ENCODE data around the gene FLG.
"Not testable (repeated sequence)": the region's sequence is repeated elsewhere in the genome, so short reads cannot be mapped to it uniquely, and the experiment has no call there.

Gene FLG

GRCh38 chr1:152325111-152325510 is at the start of gene FLG:
Gene FLG, minus strand, starts transcription at chr1:152325239. Its CDS starts 9,783 bp downstream, at chr1:152315456.
- DNase-seq = no peak

DNA sequence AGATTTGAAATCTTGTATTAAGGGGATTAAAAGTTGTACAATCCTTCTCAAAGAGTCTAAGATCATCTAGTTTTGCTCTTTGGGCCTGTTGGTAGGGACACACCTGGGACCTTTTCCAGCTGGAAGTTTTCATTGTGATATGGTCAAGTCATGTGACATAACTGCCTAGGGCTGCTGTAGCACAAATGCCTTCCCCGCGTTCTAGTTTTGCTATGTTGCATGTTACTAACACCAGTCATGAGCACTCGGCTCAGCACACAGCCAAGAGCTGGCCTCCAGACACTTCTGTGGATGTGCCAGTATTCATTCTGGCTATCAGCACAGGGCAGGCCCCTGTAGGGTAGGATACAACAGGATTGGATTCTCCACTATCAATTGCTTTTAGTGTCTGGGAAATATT is 49.4 kb upstream of the FLG start:
- no peak for DNase-seq

DNA sequence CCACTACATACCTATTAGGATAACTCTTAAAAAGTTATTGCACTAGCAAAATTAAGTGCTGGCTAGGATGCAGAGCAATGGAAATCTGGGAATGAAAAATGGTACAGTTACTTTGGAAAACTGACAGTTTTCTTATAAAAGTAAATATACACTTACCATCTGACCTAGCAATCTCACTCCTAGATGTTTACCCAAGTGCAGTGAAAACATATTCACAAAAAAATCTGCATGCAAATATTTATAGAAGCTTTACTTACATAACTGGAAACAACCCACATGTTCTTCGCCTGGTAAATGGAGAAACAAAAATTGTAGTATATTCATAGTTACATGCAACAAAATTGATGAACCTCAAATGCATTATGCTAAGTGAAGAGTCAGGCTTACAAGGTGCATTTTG is 47.6 kb upstream of the FLG start:
- DNase-seq = no peak

GRCh38 chr1:152367436-152367835 is 42.4 kb upstream of the FLG start:
- DNase-seq = no peak

DNA sequence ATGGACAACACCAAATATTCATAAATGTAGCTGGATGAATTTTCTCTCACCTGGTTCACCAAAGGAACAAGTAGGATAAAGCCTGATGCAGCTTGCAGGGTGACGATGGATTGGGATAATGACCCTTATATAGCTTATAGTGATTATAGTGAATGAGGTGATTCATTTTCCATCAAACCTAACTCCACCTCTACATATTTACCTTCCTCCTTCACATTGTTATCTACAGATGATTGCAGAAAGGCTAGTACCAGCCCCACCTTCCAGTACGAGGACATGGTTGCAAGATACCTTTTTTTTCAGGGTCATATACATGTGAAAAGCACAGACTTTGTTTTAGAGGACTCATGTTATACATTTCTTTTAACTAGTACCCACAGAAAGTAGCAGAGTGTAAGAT is 34.9 kb upstream of the FLG start, which contains the start of gene FLG2:
TSS of gene FLG2 (minus strand) at position 101 of the 400 bp plus-strand sequence. CDS start 1,122 bp downstream, outside the sequence.
- no peak for DNase-seq

- DNase-seq = no peak
Observed at GRCh38 chr1:152356736-152357135, 31.7 kb upstream of the FLG start.

DNA sequence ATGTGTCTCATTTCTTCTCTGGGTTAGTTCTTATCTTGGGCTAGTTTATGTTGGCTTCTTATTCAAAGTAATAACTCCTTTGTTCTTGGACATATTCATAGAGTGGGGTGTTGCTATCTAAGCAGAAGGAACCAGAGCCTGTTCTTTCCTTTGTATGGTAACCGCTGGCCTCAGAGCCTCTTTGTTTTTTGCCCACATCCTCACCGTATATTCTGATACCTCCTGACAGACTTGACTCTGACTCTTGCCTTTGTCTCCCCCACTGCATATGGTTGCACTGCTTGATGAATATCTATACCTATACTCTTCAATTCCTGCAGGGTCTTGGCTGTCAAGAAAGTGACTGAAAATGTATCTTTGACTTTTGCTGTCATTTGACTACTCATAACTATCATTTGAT is 24.6 kb upstream of the FLG start:
- no peak for DNase-seq

DNA sequence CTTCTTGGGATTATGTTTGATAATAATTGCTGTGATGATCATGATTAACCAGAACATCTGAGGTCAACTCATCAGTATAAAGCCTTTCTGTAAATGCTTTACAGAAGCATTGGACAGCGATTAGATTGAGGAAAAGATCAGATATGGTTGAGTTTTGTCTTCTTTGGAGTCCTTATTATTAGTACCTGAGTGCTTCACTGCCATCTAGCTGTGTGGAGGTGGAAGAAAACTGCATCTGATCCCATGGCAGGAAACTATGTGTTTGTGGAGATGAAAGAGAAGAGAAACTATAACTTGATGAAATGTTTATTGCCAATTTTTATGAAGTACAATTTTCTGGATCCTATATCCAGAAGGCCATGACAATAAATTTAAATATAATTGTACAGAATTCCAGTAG is 23.4 kb upstream of the FLG start:
- no peak for DNase-seq

DNA sequence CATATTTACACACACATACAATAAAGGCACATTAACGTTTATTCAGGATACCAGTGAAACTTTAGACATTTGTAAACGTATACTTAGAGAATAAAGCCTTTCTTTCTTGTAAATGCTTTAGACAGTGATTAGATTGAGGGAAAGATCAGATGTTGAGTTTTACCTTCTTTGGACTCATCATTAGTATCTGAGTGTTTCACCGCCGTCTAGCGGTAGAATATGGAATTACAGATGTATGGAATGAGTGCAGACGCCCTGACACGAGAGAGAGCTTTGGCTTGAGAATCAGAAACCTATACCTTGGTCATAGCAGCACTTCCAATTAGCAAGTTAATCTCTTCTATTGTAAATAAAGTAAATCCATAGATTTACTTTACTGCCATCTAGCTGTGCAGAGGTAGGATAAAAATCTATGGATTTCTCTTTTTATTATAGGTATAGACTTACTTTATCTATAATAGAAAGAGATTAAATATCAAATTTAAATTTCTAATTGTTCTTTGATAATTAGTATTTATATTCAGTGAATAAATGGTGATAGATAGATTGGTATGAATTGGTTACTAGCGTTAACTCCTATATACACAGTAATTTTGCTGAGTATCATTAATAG is 22.2 kb upstream of the FLG start:
- DNase-seq = no peak

GRCh38 chr1:152344438-152344837 is 19.4 kb upstream of the FLG start:
- no peak for DNase-seq

GRCh38 chr1:152343006-152343405 is 18.0 kb upstream of the FLG start:
- DNase-seq = no peak

GRCh38 chr1:152335399-152335798 is 10.4 kb upstream of the FLG start:
- no peak for DNase-seq

GRCh38 chr1:152328801-152329391 is 3.9 kb upstream of the FLG start:
- DNase-seq = no peak

- DNase-seq = no peak
Observed at GRCh38 chr1:152313970-152314369, 11.1 kb downstream of the FLG start.

- no peak for DNase-seq
Observed at GRCh38 chr1:152313319-152313801, 11.7 kb downstream of the FLG start.

GRCh38 chr1:152312169-152312568 is 12.9 kb downstream of the FLG start:
- DNase-seq = not testable (repeated sequence)

DNA sequence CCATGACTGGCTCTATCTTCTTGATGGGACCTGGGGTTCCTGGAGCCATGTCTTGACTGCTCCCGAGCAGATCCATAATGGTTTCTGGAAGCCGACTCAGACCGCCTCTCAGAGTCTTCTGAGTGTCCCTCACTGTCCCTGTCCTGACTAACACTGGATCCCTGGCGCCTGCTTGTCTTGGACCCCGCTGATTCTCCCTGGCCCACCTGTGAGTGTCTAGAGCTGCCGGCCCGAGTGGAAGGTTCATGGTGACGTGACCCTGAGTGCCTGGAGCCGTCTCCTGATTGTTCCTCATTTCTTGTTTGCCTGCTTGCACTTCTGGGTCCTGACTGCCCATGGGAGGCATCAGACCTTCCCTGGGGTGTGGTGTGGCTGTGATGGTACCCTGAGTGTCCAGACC is 15.1 kb downstream of the FLG start:
- no peak for DNase-seq

- not testable (repeated sequence) for DNase-seq
Observed at GRCh38 chr1:152309320-152309901, 15.6 kb downstream of the FLG start.

DNA sequence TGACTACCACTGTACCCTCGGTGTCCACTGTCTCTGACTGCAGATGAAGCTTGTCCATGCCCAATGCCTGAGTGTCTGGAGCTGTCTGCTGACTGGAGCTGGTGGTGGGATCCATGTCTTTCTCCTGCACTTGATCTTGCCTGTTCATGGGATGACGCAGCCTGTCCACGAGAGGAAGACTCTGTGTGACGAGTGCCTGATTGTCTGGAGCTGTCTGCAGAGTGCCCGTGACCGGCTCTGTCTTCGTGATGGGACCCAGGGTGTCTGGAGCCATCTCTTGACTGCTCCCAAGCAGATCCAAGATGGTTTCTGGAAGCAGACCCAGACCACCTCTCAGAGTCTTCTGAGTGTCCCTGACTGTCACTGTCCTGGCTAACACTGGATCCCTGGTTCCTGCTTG is 16.3 kb downstream of the FLG start:
- DNase-seq = not testable (repeated sequence)

GRCh38 chr1:152307970-152308369 is 17.1 kb downstream of the FLG start:
- not testable (repeated sequence) for DNase-seq

- DNase-seq = not testable (repeated sequence)
Observed at GRCh38 chr1:152306123-152306522, 18.9 kb downstream of the FLG start.

GRCh38 chr1:152304773-152305172 is 20.3 kb downstream of the FLG start:
- not testable (repeated sequence) for DNase-seq

DNA sequence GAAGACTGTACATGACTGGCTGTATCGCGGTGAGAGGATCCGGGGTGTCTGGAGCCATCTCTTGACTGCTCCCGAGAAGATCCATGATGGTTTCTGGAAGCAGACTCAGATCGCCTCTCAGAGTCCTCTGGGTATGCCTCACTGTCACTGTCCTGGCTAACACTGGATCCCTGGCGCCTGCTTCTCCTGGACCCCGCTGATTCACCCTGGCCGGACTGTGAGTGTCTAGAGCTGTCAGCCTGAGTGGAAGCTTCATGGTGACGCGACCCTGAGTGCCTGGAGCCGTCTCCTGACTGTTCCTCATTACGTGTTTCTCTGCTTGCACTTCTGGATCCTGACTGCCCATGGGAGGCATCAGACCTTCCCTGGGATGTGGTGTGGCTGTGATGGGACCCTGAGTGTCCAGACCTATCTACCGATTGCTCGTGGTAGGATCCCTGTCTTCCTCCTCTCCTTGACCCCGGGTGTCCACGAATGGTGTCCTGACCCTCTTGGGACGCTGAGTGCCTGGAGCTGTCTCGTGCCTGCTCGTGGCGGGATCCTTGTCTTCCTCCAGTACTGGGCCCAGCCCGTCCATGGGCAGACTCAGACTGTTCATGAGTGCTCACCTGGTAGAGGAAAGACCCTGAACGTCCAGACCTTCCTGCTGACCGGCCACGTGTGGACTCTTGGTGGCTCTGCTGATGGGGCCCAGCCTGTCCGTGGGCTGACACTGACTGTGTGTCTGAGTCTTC is 21.7 kb downstream of the FLG start:
- DNase-seq = not testable (repeated sequence)

- DNase-seq = not testable (repeated sequence)
Observed at GRCh38 chr1:152256394-152256793, 68.6 kb downstream of the FLG start.

Measured in activated CD8-positive, alpha-beta memory T cell treated with anti-CD3 and anti-CD28 coated beads, Interleukin-2, amount 50 U/mL, for 48 hours (primary cell).